Rectal smooth muscle tissue (tissue), 1 donor: Measurements from ENCODE around the gene NOX3.
"Not testable (repeated sequence)": the region's sequence is repeated elsewhere in the genome, so short reads cannot be mapped to it uniquely, and the experiment has no call there.

ENCODE experiments used
- H3K27ac ChIP-seq: one replicate; pipeline ENCODE4 v1.7.0; 2013; ENCODE audit warnings: low read depth, low read length, inconsistent platforms
- H3K27me3 ChIP-seq: one replicate; pipeline ENCODE4 v1.7.0; 2013; ENCODE audit warnings: low read length; ENCODE audit not compliant: control insufficient read depth, insufficient read depth
- H3K36me3 ChIP-seq: one replicate; pipeline ENCODE4 v1.7.0; 2013; ENCODE audit warnings: low read length; ENCODE audit not compliant: control insufficient read depth, insufficient read depth
- H3K4me1 ChIP-seq: one replicate; pipeline ENCODE4 v1.7.0; 2013; ENCODE audit warnings: low read length; ENCODE audit not compliant: control insufficient read depth, insufficient read depth
- H3K4me3 ChIP-seq: one replicate; pipeline ENCODE4 v1.7.0; 2013; ENCODE audit warnings: low read length
- H3K9ac ChIP-seq: one replicate; pipeline ENCODE4 v1.7.0; 2013; ENCODE audit warnings: low read length

Gene NOX3

DNA sequence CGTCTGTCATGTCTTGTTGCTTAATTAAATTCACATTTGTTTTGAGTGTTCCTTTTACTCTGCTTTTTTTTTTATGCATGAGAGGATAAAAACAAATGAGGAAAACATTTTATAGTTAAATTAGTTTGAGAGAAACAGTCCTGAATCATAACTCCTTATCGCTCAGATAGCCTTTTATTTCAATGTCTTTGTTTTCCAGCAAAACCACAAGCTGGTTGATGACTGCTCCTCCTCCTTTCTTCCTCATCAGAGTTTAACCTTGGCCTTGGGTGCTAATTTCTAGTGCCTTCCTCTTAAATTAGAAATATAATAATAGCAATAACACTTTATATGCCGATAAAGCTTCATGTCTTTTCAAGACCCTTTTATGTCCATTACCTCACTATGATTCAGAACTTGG lies 3.1 kb downstream of the NOX3 start:
- no peak overlapping the region for H3K9ac ChIP-seq
- H3K36me3 ChIP-seq = no peaks in the 10 kb centered on the region
- no peak overlapping the region for H3K4me3 ChIP-seq
- H3K27me3 ChIP-seq = no peaks in the 10 kb centered on the region
- H3K27ac ChIP-seq = no peak overlapping the region
- no peaks in the 10 kb centered on the region for H3K4me1 ChIP-seq

DNA sequence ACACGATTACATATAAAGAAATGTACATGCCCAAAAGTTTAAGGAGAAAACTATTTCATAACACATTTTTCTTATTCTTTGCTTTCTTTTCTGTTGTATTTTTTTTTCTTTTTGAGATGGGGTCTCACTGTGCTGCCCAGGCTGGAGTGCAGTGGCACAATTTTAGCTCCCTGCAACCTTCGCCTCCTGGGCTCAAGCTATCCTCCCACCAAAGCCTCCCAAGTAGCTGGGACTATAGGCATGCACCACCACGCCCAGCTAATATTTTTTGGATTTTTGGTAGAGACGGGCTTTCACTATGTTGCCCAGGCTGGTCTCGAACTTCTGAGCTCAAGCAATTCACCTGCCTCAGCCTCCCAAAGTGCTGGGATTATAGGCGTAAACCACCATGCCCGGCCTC lies 4.1 kb downstream of the NOX3 start:
- H3K27ac ChIP-seq, H3K4me1 ChIP-seq, H3K36me3 ChIP-seq, H3K27me3 ChIP-seq, H3K4me3 ChIP-seq, H3K9ac ChIP-seq: not testable (repeated sequence)

DNA sequence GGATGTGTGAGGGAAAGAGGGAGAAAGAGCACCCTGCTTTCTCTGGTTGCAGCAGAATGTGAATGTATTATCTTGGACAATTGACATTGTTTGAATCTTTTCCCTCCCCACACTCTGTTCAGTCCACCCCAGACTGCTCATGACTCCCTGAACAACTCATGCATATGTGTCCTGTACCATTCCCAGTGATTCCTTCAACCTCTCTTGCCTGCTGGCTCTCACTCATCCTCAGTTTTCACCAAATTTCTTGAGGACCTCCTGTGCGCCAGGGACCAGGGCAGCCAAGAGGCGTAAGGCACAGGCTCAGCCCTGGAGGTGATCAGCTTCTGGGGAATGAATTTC lies 5.4 kb downstream of the NOX3 start:
- Histone ChIP-seq H3K36me3 (no peaks in the 10 kb centered on the region), H3K9ac (no peak overlapping the region), H3K27me3 (no peaks in the 10 kb centered on the region), H3K4me3 (no peak overlapping the region), H3K27ac (no peak overlapping the region), H3K4me1 (no peaks in the 10 kb centered on the region)

DNA sequence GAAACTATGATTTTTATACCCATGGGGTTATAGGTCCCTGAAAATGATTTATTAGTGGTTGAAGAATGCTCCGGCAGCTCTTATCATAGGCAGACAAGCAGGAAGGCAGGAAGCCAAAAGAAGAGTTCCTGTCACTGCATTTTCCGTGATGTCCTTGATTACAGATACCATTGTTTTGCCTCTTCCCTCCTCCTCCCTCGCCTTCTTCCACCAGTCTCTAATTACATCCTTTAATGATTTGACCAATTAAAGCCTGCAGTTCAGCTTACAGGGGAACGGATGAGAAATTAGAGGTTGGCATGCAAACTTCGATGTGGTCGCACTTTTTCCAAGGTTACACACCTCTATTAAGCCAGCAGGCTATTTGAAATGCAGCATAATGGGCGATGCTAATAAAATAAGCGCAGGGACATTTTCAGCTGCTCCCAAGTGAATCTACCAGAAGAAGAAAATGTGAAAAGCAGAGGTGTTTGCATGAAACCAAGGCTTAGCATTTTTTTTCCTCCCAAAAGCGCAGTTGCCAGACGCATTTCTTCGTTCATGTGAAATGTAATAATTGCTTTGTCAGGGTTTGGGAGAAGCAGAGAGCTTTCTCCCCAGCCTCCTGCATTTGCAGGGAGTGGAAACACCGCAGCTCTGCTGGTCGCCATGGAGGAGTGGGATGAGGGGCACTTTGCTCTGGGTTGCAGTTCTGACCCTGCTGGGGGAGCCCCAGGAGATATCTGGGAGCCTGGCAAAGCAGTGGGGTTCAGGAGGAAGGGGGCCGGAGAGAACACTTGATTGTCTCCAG lies 6.0 kb downstream of the NOX3 start:
- Histone ChIP-seq H3K4me3 (no peak overlapping the region), H3K9ac (no peak overlapping the region), H3K27ac (no peak overlapping the region), H3K4me1 (no peaks in the 10 kb centered on the region), H3K27me3 (no peaks in the 10 kb centered on the region), H3K36me3 (no peaks in the 10 kb centered on the region)

DNA sequence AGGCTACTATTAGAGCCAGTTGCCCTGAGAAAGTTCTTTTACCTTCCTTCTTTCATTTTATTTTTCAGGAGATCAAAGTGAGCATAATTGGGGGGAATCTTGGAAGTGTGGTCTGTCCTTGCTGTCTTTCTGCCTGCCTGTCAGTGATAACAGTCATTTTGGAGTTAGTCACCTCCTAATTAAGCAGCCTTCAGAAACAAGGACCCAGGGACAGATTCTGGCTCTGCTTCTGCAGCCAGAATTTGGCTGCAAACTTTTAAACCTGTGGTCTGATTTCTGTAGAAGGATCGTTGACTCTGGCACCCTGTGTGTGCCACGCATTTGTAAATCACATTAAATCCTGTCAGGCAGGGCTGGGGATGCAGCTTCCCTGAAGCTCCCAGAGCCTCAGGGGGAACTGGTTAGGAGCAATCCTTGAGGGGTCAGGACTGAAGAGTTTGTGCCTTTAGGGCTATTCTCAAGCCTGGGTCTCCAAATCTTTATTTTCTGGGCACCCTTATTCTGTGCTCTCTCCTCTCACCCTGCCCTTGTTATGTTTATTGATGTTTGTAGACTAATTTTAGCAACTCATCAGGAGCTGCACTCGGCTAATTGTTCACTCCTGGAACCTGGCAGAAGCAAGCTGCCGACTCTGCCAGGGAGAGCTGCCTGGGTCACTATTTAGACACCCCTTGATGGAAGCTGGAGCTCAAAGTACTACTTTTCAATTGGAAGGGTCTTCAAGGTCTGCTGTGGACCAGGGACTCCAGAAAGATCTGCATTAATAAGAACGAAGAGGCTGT lies 6.8 kb downstream of the NOX3 start:
- Histone ChIP-seq H3K27me3 (no peaks in the 10 kb centered on the region), H3K4me1 (no peaks in the 10 kb centered on the region), H3K36me3 (no peaks in the 10 kb centered on the region), H3K4me3 (no peak overlapping the region), H3K9ac (no peak overlapping the region), H3K27ac (no peak overlapping the region)

DNA sequence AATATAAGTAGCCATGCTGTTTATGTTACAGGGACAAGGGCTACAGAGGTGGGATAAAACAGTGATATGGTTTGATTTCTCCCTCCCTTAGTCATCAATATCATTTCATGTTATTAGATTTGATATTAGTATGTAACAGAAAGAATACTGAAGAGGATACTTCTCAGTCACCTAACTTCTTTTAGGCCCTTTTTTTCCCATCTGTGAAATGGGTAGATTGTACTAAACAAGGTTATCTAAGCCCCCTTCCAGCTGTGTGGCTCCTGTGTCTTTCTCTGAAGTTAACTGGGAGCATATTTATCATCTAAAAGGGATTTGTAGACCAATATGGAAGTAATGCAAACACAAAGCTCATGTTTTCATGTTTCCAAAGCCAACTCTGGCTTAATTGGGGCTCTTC lies 7.7 kb downstream of the NOX3 start:
- H3K9ac ChIP-seq = no peak overlapping the region
- no peak overlapping the region for H3K4me3 ChIP-seq
- no peaks in the 10 kb centered on the region for H3K36me3 ChIP-seq
- H3K4me1 ChIP-seq = no peaks in the 10 kb centered on the region
- no peaks in the 10 kb centered on the region for H3K27me3 ChIP-seq
- H3K27ac ChIP-seq = no peak overlapping the region

DNA sequence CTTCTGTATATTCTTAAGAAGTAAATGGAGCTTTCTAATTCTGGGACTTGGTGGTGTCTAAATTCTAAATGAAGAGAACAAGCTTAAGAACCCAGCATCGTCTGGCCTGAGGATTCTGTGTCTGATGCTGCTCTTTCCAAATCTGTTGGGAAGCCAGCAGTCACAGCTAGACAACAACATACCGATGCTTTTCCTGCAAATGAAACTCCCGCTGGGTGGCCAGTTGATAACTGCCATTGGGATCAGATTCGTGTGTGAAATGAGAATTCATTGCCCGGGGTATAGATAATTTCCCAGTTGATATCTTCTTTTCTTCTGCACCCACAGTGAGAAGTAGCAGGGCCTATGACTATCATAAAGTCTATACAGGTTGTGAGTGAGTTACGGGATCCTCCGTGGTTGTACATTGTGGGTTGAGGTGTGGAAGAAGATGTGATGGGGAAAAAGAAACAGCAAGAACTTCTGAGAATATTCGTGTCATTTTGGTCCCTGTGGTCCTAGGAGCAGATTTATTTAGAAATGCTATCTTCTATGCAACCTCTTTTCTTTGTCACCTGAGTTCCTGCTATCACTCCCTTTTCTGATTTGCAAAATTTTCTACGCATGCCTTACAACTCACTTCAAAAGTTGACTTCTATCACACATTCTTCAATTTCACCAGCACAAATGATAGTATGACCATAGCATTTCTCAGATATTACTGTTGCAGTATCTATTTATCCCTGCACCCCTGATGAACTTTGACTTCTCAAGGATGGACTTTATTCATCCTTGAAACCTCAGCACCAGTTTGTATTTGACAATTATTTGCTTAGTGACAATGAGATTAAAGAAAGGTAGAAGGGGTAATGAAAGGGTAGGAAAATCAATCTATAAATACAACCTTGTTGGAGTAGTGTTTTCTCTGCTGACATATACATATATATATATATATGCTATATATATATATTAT lies 10.4 kb downstream of the NOX3 start:
- Histone ChIP-seq H3K36me3 (no peaks in the 10 kb centered on the region), H3K27me3 (no peaks in the 10 kb centered on the region), H3K9ac (no peak overlapping the region), H3K4me1 (no peaks in the 10 kb centered on the region), H3K4me3 (no peak overlapping the region), H3K27ac (no peak overlapping the region)

DNA sequence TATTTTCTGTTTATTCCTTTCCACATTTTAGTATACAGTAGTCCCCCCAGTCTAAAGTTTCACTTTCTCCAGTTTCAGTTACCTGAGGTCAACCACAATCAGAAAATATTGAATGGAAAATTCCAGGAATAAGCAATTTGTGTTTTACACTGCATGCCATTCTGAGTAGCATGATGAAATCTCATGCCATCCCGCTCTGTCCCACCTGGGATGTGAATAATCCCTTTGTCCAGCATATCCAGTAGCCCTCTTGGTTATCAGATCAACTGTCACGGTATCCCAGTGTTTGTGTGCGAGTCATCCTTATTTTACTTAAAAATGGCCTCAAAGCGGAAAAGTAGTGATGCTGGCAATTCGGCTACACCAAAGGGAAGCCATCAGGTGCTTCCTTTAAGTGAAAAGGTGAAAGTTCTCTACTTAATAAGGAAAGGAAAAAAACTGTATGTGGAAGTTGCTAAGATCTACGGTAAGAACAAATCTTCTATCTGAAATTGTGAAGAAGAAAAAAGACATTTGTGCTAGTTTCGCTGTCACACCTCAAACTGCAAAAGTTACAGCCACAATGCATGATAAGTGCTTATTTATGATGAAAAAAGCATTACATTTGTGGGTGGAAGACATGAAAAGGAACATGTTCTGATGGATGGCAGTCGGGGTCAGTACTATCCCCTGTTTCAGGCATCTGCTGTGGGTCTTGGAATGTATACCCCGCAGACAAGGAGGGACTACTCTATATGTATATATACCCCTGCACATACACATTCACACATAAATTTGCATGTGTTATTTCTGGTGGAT lies 11.3 kb downstream of the NOX3 start:
- Histone ChIP-seq H3K36me3 (no peaks in the 10 kb centered on the region), H3K27me3 (no peaks in the 10 kb centered on the region), H3K4me3 (no peak overlapping the region), H3K4me1 (no peaks in the 10 kb centered on the region), H3K9ac (no peak overlapping the region), H3K27ac (no peak overlapping the region)

DNA sequence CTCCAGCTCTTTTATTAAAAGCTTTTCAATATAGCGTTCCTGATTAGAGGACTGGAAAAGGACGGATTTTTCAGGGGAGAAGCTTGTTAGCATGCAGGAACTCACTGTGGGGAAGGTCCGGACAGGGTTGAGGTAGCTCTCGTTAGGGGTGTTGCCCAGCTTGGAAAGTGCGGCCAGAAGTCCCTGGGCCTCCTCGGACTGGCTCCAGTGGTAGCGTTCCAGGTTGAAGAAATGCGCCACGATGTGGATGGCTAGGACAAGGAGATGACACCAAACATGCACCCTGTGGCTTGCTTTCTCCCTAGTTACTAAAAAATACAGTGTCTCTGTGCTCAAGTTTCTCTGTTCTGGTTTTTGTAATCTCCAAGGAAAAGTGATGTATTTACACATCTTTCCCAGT lies 12.5 kb downstream of the NOX3 start:
- Histone ChIP-seq H3K36me3 (no peaks in the 10 kb centered on the region), H3K27me3 (no peaks in the 10 kb centered on the region), H3K4me3 (no peak overlapping the region), H3K9ac (no peak overlapping the region), H3K27ac (no peak overlapping the region), H3K4me1 (no peaks in the 10 kb centered on the region)

DNA sequence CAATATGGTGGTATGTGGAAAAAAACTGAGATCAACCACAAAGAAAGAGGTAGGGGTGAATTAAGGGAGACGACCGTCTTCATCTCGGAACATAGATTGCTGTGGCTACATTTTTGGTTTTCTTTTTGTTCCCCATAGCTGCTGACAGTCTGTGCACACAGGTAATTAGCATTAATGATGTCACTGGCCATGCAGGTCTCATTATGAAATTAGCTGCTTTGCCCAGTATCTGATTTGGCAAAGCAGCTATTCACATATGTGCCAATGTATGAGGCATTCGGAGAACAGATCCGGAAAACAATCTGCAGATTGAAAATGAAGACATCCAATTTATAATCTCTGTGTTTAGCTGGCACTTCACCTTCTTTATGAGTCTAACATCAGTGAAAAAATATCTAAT lies 13.1 kb downstream of the NOX3 start:
- no peaks in the 10 kb centered on the region for H3K36me3 ChIP-seq
- no peaks in the 10 kb centered on the region for H3K27me3 ChIP-seq
- H3K4me1 ChIP-seq = no peaks in the 10 kb centered on the region
- no peak overlapping the region for H3K9ac ChIP-seq
- H3K4me3 ChIP-seq = no peak overlapping the region
- no peak overlapping the region for H3K27ac ChIP-seq

DNA sequence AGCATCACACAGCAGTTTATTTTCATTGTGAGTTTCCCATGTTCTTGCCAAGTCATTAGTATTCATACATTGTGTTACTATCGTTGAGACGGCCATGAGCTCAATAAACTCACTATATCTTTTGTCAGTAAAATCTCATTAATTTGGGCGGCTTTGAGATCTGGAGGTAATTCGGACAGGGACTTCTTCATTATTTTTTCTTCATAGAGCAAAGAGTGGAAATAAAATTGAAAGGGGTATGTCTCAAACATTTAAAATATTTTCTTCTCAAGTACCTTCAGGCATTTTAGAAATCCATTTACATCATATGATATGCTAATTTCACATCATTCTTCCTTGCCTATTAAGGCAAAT lies 14.6 kb downstream of the NOX3 start:
- H3K4me1 ChIP-seq = no peaks in the 10 kb centered on the region
- no peak overlapping the region for H3K27ac ChIP-seq
- no peak overlapping the region for H3K9ac ChIP-seq
- H3K4me3 ChIP-seq = no peak overlapping the region
- no peaks in the 10 kb centered on the region for H3K27me3 ChIP-seq
- H3K36me3 ChIP-seq = no peaks in the 10 kb centered on the region
